H1 (cell line): ENCODE results near the gene MXD1. TPM values are rescaled to one million over a fixed set of nuclear protein-coding genes. Genes with fewer than 3 reads are reported as not detected.

Experiments
- CTCF ChIA-PET: fragments of 300-600 bp; sonication (Branson Sonifier 250); formaldehyde crosslinking; loops from one replicate; lab custom pipeline; 2021; ENCODE audit not compliant: partially characterized antibody; lab: Charles Lee
- POLR2A ChIA-PET: fragments of 300-600 bp; sonication (Branson Sonifier 250); formaldehyde crosslinking; loops from one replicate; lab custom pipeline; 2021; ENCODE audit warnings: inconsistent platforms; ENCODE audit not compliant: partially characterized antibody; lab: Charles Lee
- DNase-seq, 2 experiments: peaks; one replicate each; pipeline versions ENCODE4 v3.0.0 to v3.0.0-alpha.2; 2010 to 2022; ENCODE audit warnings: low spot score in 2 of 2, low read depth in 1 of 2, mixed read lengths in 1 of 2
- FAIRE-seq: peaks from 2 replicates; lab custom pipeline; 2011; peaks lifted over from hg19 to GRCh38; lab: Jason Lieb, UNC
- H2AFZ ChIP-seq: 2 replicates; pipeline ENCODE4 v1.8.1; 2012; ENCODE audit warnings: low read length, inconsistent platforms
- H2AK5ac ChIP-seq: 2 replicates; pipeline ENCODE4 v1.6.1; 2013; ENCODE audit warnings: low read depth, low read length
- H2BK120ac ChIP-seq: replicated peaks from 2 replicates; pipeline ENCODE3; 2013; ENCODE audit warnings: low read depth, low read length, inconsistent platforms
- H2BK12ac ChIP-seq: 2 replicates; pipeline ENCODE4 v1.6.1; 2013; ENCODE audit warnings: low read depth, low read length
- H2BK15ac ChIP-seq: 2 replicates; pipeline ENCODE4 v1.6.1; 2013; ENCODE audit warnings: low read length
- H2BK20ac ChIP-seq: 2 replicates; pipeline ENCODE4 v1.6.1; 2013; ENCODE audit warnings: low read length
- H2BK5ac ChIP-seq: 2 replicates; pipeline ENCODE4 v1.6.1; 2013; ENCODE audit warnings: low read depth, low read length
- H3K14ac ChIP-seq: 2 replicates; pipeline ENCODE4 v1.6.1; 2013; ENCODE audit warnings: inconsistent platforms; ENCODE audit not compliant: insufficient read length
- H3K18ac ChIP-seq: 2 replicates; pipeline ENCODE4 v1.6.1; 2013; ENCODE audit warnings: low read length; ENCODE audit errors: extremely low read depth
- H3K23ac ChIP-seq: 2 replicates; pipeline ENCODE4 v1.6.1; 2013; ENCODE audit warnings: inconsistent platforms; ENCODE audit not compliant: insufficient read length
- H3K23me2 ChIP-seq: 2 replicates; pipeline ENCODE4 v1.6.1; 2013; ENCODE audit warnings: low read depth, low read length
- H3K27ac ChIP-seq: 2 replicates; pipeline ENCODE4 v1.6.1; 2011; ENCODE audit warnings: low read depth, low read length, inconsistent platforms
- H3K27me3 ChIP-seq, 4 experiments: replicated peaks in 1 of 4; 1 replicate in 1 of 4; 2 replicates in 3 of 4; pipeline versions ENCODE4 v1.6.1 to v1.8.1; 2011 to 2013; ENCODE audit warnings: low read length in 3 of 4, mild to moderate bottlenecking in 3 of 4, inconsistent platforms in 2 of 4, mixed read lengths in 2 of 4, moderate library complexity in 1 of 4; ENCODE audit not compliant: control insufficient read depth in 3 of 4, insufficient read depth in 3 of 4; ENCODE audit errors: extremely low read depth in 1 of 4
- H3K36me3 ChIP-seq, 4 experiments: 2 replicates each; pipeline versions ENCODE4 v1.6.1 to v1.8.1; 2011 to 2013; ENCODE audit warnings: mild to moderate bottlenecking in 4 of 4, low read length in 3 of 4, moderate library complexity in 2 of 4, control low read depth in 1 of 4, inconsistent platforms in 1 of 4; ENCODE audit not compliant: insufficient read depth in 4 of 4, control insufficient read depth in 2 of 4
- H3K4ac ChIP-seq: replicated peaks from 2 replicates; pipeline ENCODE3; 2013; ENCODE audit warnings: low read length, low read depth, mixed read lengths, inconsistent platforms; ENCODE audit not compliant: insufficient read length
- H3K4me1 ChIP-seq, 4 experiments: replicated peaks in 1 of 4; 1 replicate in 1 of 4; 2 replicates in 3 of 4; pipeline versions ENCODE4 v1.6.1 to v1.8.1; 2011 to 2013; ENCODE audit warnings: low read length in 3 of 4, inconsistent platforms in 2 of 4, mixed read lengths in 1 of 4; ENCODE audit not compliant: insufficient read depth in 4 of 4, control insufficient read depth in 3 of 4
- H3K4me2 ChIP-seq, 2 experiments: 2 replicates each; pipeline versions ENCODE4 v1.6.1 to v1.8.1; 2011 to 2013; ENCODE audit warnings: low read depth in 2 of 2, low read length in 2 of 2, control low read depth in 1 of 2, inconsistent platforms in 1 of 2, mild to moderate bottlenecking in 1 of 2; ENCODE audit not compliant: insufficient read depth in 1 of 2
- H3K4me3 ChIP-seq, 4 experiments: fragments of 200-600, 300-600 bp in 1 of 4; sonication (generic), shearing (Covaris generic), sonication (Bioruptor Twin) in 1 of 4; 2 replicates each; pipeline versions ENCODE4 v1.5.1 to v1.8.1; 2011 to 2016; ENCODE audit warnings: low read length in 4 of 4, low read depth in 3 of 4, control low read depth in 2 of 4, inconsistent platforms in 2 of 4, mild to moderate bottlenecking in 2 of 4, mixed read lengths in 1 of 4, moderate library complexity in 1 of 4; ENCODE audit not compliant: insufficient read depth in 2 of 4; ENCODE audit errors: extremely low read depth in 1 of 4
- H3K56ac ChIP-seq: replicated peaks from 2 replicates; pipeline ENCODE3; 2013; ENCODE audit warnings: low read depth, mild to moderate bottlenecking, mixed read lengths, low read length, inconsistent platforms; ENCODE audit not compliant: insufficient read length
- H3K79me1 ChIP-seq: 2 replicates; pipeline ENCODE4 v1.6.1; 2013; ENCODE audit warnings: low read depth, low read length, control low read depth
- H3K79me2 ChIP-seq, 2 experiments: 2 replicates each; pipeline versions ENCODE4 v1.6.1 to v1.8.1; 2012 to 2013; ENCODE audit warnings: low read length in 2 of 2, mild to moderate bottlenecking in 2 of 2, inconsistent platforms in 1 of 2; ENCODE audit not compliant: insufficient read depth in 2 of 2, control insufficient read depth in 1 of 2
- H3K9ac ChIP-seq, 4 experiments: replicated peaks in 1 of 4; 1 replicate in 1 of 4; 2 replicates in 3 of 4; pipeline versions ENCODE4 v1.6.1 to v1.8.1; 2011 to 2013; ENCODE audit warnings: low read depth in 3 of 4, low read length in 3 of 4, control low read depth in 2 of 4, mild to moderate bottlenecking in 2 of 4, moderate library complexity in 2 of 4, inconsistent platforms in 1 of 4; ENCODE audit errors: extremely low read depth in 1 of 4
- H3K9me3 ChIP-seq, 2 experiments: 2 replicates each; pipeline versions ENCODE4 v1.6.1 to v1.8.1; 2012 to 2013; ENCODE audit warnings: mild to moderate bottlenecking in 2 of 2, moderate library complexity in 2 of 2, control low read depth in 1 of 2, inconsistent platforms in 1 of 2, low read depth in 1 of 2, low read length in 1 of 2, mixed read lengths in 1 of 2; ENCODE audit not compliant: insufficient read depth in 2 of 2
- H4K20me1 ChIP-seq, 2 experiments: replicated peaks in 1 of 2; 2 replicates each; pipeline versions ENCODE3 to v1.8.1; 2011 to 2013; ENCODE audit warnings: inconsistent platforms in 2 of 2, low read length in 2 of 2, mild to moderate bottlenecking in 1 of 2; ENCODE audit not compliant: insufficient read depth in 2 of 2, control insufficient read depth in 1 of 2
- H4K5ac ChIP-seq: 2 replicates; pipeline ENCODE4 v1.6.1; 2013; ENCODE audit warnings: low read length, low read depth, mixed read lengths, inconsistent platforms; ENCODE audit not compliant: insufficient read length
- H4K8ac ChIP-seq: 2 replicates; pipeline ENCODE4 v1.8.0; 2013; ENCODE audit warnings: mild to moderate bottlenecking, moderate library complexity, low read length, inconsistent platforms; ENCODE audit not compliant: insufficient read depth; ENCODE audit errors: extremely low read depth
- H4K91ac ChIP-seq: replicated peaks from 2 replicates; pipeline ENCODE3; 2013; ENCODE audit warnings: low read length, mixed read lengths, inconsistent platforms; ENCODE audit not compliant: insufficient read length
- BACH1 ChIP-seq: IDR thresholded peaks from 2 replicates; pipeline ENCODE4 v1.6.1; 2012; ENCODE audit warnings: low read length, improper control_type of control experiment
- CBX8 ChIP-seq: fragments of 300-800, 300-1000 bp; sonication (generic); IDR thresholded peaks from 2 replicates; pipeline ENCODE4 v1.7.1; 2016; ENCODE audit warnings: low read depth, low read length, borderline replicate concordance
- HDAC2 ChIP-seq, 2 experiments: fragments of 300-600 bp in 1 of 2; sonication (generic) in 1 of 2; IDR thresholded peaks; 2 replicates each; pipeline ENCODE4 v1.6.1; 2011 to 2012; ENCODE audit warnings: low read depth in 2 of 2, low read length in 2 of 2, mild to moderate bottlenecking in 2 of 2, moderate library complexity in 2 of 2, borderline replicate concordance in 1 of 2, inconsistent platforms in 1 of 2
- KDM1A ChIP-seq: fragments of 200-600, 300-600 bp; sonication (generic); IDR thresholded peaks from 2 replicates; pipeline ENCODE4 v1.7.1; 2016; ENCODE audit warnings: mild to moderate bottlenecking, low read length, borderline replicate concordance
- POLR2A ChIP-seq, 2 experiments: IDR thresholded peaks; 1 replicate in 1 of 2; 2 replicates in 1 of 2; pipeline ENCODE4 v1.6.1; 2011; ENCODE audit warnings: low read depth in 2 of 2, low read length in 2 of 2, mild to moderate bottlenecking in 2 of 2; ENCODE audit errors: control extremely low read depth in 1 of 2
- RAD21 ChIP-seq, 2 experiments: IDR thresholded peaks in 1 of 2; conservative IDR thresholded peaks in 1 of 2; 2 replicates each; pipeline ENCODE4 v1.6.1; 2011; ENCODE audit warnings: low read depth in 2 of 2, low read length in 2 of 2, improper control_type of control experiment in 1 of 2, inconsistent platforms in 1 of 2, mild to moderate bottlenecking in 1 of 2, moderate library complexity in 1 of 2
- SP4 ChIP-seq: IDR thresholded peaks from 2 replicates; pipeline ENCODE4 v1.6.1; 2012; ENCODE audit warnings: low read length, inconsistent platforms
- SRF ChIP-seq: IDR thresholded peaks from 2 replicates; pipeline ENCODE4 v1.6.1; 2011; ENCODE audit warnings: mild to moderate bottlenecking, low read depth, low read length, moderate library complexity
- SUZ12 ChIP-seq: fragments of 200-600 bp; sonication (generic); IDR thresholded peaks from 2 replicates; pipeline ENCODE4 v1.6.1; 2012; ENCODE audit warnings: mild to moderate bottlenecking, inconsistent platforms, low read length, moderate library complexity, mixed read lengths
- TAF7 ChIP-seq: optimal IDR thresholded peaks from 2 replicates; pipeline ENCODE3; 2011; ENCODE audit warnings: low read depth, mild to moderate bottlenecking, inconsistent platforms, low read length, moderate library complexity, borderline replicate concordance
- WGBS, 2 experiments: shearing (Covaris generic) in 1 of 2; methylation state at CpG; one replicate each; pipeline versions ENCODE4 v1.1.6 to v1.1.7; 2013 to 2015; ENCODE audit warnings: low lambda C conversion rate in 2 of 2, mixed read lengths in 2 of 2, inconsistent platforms in 1 of 2, low coverage in 1 of 2, missing lambda C conversion rate in 1 of 2; ENCODE audit not compliant: insufficient replicate concordance in 2 of 2, insufficient coverage in 1 of 2, insufficient read length in 1 of 2; ENCODE audit errors: extremely low coverage in 1 of 2, missing lambda C conversion rate in 1 of 2; 5-methylcytosine and 5-hydroxymethylcytosine counted together
- polyA plus RNA-seq, 7 experiments: library from polyadenylated mRNA; depleted of rRNA in 3 of 7; stranded (reverse) in 5 of 7; unstranded in 2 of 7; fragments of >200 nt in 5 of 7; fragments of 200-250 nt in 2 of 7; gene quantifications; 1 replicate in 5 of 7; 2 replicates in 1 of 7; 4 replicates in 1 of 7; pipeline versions ENCODE4 v1.2.1 to v1.2.3, GENCODE V29; 2011 to 2013; ENCODE audit warnings: missing spikeins in 2 of 7, mixed read lengths in 2 of 7
- total RNA-seq: library from RNA; stranded (reverse); fragmentation: NEBNext Ultra II Directional; extraction: Animal tissue kit (Norgen Biotek cat#: 25700); gene quantifications from 2 replicates; pipeline ENCODE4 v1.2.1, GENCODE V29; 2021

Gene MXD1
- total and polyA plus RNA-seq, 2 of the 8 experiments (the other 6 are each of a cell fraction or from before 2014, with no cell fraction given): 1.6 to 2.6 TPM

- Histone ChIP-seq H3K18ac (no peak overlapping the region), H4K8ac (no peak overlapping the region), H3K27me3 (no peaks in the 10 kb centered on the region; a peak in 1 of 7 replicates), H2BK20ac (no peak overlapping the region), H3K4me2 (no peak overlapping the region), H4K91ac (no peak overlapping the region), H2AFZ (no peak overlapping the region), H3K36me3 (no peaks in the 10 kb centered on the region), H3K4ac (no peak overlapping the region), H3K9ac (no peak overlapping the region), H2BK5ac (no peak overlapping the region), H4K5ac (no peak overlapping the region), H3K79me2 (no peaks in the 10 kb centered on the region), H4K20me1 (no peaks in the 10 kb centered on the region), H3K4me1 (peaks cover 0 to under 1% (median 0%) of the 10 kb centered on the region in 4 experiments; a peak in 1 of 7 replicates), H2BK120ac (no peak overlapping the region), H3K4me3 (no peak overlapping the region), H2BK12ac (no peak overlapping the region), H3K56ac (no peak overlapping the region), H3K79me1 (no peaks in the 10 kb centered on the region), H3K27ac (no peak overlapping the region; the same call in 1 of the 2 replicates), H3K9me3 (no peaks in the 10 kb centered on the region), H3K23ac (no peak overlapping the region), H3K23me2 (no peaks in the 10 kb centered on the region), H2BK15ac (no peak overlapping the region), H2AK5ac (no peak overlapping the region), H3K14ac (no peak overlapping the region)
- CTCF ChIA-PET: interaction anchor here (0.7 to 0.8 kb wide), 2 partner anchors 26 to 119 kb away, joined by 3 read pairs; no protein-coding TSS in a partner anchor
- no peak for TF ChIP-seq CBX8
- TF ChIP-seq HDAC2 (IDR thresholded peaks at IDR 0.05; ENCODE audit: borderline replicate concordance in 1 of 2, low read depth in 2 of 2, low read length in 2 of 2): no peak
- TF ChIP-seq POLR2A (IDR thresholded peaks at IDR 0.05; ENCODE audit: control extremely low read depth in 1 of 2, low read depth in 2 of 2, low read length in 2 of 2): no peak
- no peak for TF ChIP-seq RAD21 (IDR thresholded peaks at IDR 0.05 in 1 of 2, conservative IDR thresholded peaks at IDR 0.05 in 1 of 2; ENCODE audit: low read depth in 2 of 2, low read length in 2 of 2)
- no peak for TF ChIP-seq SUZ12
- no peak for TF ChIP-seq TAF7
- TF ChIP-seq KDM1A: no peak
- no peak for TF ChIP-seq SP4
- TF ChIP-seq SRF: no peak
- no peak for TF ChIP-seq BACH1
- no peak for FAIRE-seq
- 91% methylated on average over 34 of the region's 35 CpGs; no CpG with 5 or more reads in 1 of the 2 experiments for whole genome bisulfite sequencing, 2 experiments
- no peak for DNase-seq
- POLR2A ChIA-PET: interaction anchor here (1.0 to 1.4 kb wide), 6 partner anchors 9 to 177 kb away, joined by 3 to 6 read pairs (median 4); no protein-coding TSS in a partner anchor
Measured at GRCh38 chr2:69948032-69948962, 33.4 kb downstream of the MXD1 start.
